ENCODE measurements around the gene PEF1.
A peak's percentile ranks its signal among the peaks of the same experiment; 100 is the strongest.
"Not testable (repeated sequence)": the region's sequence is repeated elsewhere in the genome, so short reads cannot be mapped to it uniquely, and the experiment has no call there.

Gene PEF1

DNA sequence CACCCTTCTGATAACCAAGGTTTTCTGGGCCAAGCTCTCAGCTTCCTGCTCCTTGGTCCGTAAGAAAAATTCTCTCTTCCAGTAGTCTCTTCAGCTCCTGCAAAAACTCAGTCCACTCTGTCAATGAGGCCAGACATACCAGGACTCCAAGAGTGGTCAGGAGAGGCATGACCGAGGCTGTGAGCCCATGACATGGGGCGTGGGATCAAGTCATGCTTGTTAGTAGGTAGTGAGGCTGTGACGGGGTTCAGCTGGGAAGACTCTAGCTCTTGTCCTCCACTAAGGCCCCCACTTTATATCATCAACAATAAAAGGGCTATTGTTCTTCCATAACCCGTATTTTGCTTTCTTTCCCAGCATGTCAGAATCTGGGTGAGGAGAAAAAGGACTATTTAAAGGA, 37.3 kb downstream of the PEF1 start:
- no peak for DNase-seq

DNA sequence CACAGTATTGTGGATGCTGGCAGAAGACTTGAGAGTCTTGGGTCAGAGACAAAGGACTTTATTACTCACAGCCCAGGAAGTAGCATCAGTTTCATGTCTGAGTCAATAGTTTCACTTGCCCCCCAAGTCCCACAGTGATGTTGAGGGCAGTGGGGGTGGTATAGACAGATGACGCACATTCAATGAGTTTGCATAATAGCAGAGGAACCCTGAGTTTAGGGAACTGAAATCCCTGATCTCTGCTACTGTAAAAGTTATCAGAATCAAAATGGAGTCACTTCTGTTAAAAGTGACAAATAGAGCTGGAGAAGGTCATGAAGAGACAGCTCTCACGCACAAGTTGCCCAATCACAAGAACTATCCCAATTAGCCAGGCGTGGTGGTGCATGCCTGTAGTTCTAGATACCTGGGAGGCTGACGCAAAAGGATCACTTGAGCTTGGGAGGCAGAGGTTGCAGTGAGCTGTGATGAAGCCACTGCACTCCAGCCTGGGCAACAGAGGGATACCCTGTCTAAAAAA, 38.7 kb downstream of the PEF1 start:
- DNase-seq, result no peak

- no peak for DNase-seq
These were observed 42.6 kb downstream of the PEF1 start for GRCh38 chr1:31602081-31602480.

DNA sequence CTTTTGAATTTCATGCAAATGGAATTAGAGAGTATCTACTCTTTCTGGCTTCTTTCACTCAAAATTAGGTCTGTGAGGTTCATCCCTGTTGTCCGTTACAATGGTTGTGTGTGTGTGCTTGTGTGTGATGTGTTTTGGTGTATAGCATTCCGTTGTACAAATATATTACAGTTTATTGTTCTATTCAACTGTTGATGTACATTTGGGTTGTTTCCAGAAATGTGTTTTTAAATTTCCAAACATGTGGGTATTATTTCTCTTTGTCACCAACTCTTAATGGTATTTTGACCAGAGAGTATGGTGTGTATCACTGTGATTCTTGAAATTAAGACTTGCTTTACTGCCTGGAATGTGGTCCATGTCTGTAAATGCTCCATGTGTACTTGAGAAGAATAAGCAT, 44.0 kb downstream of the PEF1 start:
- DNase-seq, result no peak

DNA sequence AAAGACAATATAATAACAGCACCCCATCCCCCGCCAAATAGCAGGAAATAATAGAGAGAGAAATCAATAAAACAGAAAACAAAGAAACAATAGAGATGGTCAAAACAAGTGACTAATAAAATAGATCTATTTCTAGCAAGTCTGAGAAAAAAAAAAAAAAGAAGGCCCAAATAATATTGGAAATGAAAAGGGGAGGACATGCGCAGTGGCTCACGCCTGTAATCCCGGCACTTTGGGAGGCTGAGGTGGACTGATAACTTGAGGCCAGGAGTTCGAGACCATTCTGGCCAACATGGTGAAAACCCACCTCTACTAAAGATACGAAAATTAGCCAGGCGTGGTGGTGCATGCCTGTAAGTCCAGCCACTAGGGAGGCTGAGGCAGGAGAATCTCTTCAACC, 45.7 kb downstream of the PEF1 start:
- DNase-seq, result no peak

DNA sequence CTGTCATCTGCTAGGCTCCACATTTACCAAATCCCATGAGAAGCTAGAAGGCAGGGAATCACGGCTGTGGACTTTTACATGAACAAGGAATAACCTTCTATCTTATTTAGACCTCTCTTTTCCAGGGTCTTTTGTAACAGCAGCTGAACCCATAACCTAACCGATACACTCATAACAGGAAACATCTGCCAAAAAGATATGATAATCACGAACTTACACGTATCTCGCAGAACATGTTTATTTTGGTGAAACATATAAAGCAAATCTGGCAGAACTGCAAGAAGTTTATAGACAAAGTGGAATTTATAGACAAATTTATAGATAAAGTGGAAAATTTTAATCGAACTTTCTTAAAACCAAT, 48.0 kb downstream of the PEF1 start:
- DNase-seq, result no peak

DNA sequence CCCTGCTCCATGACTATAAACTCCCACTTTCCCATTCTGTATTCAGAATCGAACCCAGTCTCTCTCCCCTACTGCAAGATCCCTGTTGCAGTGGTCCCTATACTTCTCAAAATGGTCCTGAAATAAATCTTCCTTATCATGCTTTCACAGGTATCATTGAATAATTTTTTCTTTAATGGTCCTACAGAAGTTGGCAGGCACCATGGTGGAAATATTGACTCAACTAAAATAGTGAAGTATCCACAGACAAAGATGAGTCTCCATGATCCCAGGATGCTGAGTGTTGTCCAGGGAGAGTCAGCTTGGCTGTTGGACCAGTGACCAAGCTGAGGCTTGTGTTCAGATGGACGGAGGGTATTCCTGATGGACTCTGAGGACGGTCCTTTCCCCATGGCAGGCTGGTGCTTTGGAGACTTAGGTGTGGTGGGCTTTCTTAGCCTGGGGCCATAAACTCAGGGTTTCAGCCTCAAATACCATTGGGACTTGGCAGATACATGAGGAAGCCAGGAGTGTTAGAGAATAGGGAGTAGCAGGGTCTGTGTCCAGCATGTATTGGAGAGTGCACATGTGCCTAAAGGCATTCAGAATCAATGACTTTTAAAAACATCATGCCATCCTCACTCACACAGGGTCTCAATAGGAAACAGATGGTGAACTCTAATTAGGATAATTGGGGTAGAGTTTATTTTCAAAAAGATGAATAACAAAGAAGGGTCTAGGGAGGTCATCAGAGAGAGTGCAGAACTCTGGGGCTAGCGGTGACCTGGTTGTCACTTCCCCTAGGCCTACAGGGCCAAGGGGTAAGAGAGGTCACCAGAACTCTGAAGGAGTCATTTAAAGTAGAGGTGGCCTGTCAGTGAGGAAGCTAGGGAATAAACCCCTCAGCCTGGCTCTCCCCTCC, 48.6 kb downstream of the PEF1 start:
- DNase-seq, result no peak

GRCh38 chr1:31593770-31594632, 50.7 kb downstream of the PEF1 start:
- peak in 3 of 4 experiments; percentile 12 to 61 (median 27) for DNase-seq

DNA sequence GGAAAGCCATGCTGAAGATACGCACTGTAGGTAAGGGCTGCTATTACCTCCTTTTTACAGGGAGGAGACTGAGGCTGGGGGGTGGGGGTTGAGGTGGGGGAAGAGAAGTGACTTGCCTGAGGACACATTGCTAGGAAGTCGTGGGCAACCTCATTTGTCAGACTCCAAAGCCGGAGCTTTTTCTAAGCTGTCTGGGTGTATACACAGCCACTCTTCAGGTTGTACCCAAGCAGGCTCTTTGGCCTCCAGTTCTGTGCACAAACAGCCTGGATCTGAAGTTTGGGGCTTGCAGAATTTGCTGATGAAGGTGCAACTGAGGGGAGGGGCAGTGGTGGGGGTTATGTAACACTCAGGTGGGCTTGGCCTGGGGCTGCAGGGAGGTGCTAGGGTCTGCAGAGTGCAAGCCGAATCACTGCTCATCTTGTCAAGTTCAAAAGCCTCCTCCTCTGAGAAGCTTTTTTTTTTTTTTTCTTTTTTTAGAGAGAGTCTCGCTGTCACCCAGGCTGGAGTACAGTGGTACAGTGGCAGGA, 51.5 kb downstream of the PEF1 start:
- no peak for DNase-seq

- no peak for DNase-seq
These were observed 52.5 kb downstream of the PEF1 start for GRCh38 chr1:31592132-31592531.

- DNase-seq, result no peak
These were observed 53.1 kb downstream of the PEF1 start for GRCh38 chr1:31591425-31592093.

DNA sequence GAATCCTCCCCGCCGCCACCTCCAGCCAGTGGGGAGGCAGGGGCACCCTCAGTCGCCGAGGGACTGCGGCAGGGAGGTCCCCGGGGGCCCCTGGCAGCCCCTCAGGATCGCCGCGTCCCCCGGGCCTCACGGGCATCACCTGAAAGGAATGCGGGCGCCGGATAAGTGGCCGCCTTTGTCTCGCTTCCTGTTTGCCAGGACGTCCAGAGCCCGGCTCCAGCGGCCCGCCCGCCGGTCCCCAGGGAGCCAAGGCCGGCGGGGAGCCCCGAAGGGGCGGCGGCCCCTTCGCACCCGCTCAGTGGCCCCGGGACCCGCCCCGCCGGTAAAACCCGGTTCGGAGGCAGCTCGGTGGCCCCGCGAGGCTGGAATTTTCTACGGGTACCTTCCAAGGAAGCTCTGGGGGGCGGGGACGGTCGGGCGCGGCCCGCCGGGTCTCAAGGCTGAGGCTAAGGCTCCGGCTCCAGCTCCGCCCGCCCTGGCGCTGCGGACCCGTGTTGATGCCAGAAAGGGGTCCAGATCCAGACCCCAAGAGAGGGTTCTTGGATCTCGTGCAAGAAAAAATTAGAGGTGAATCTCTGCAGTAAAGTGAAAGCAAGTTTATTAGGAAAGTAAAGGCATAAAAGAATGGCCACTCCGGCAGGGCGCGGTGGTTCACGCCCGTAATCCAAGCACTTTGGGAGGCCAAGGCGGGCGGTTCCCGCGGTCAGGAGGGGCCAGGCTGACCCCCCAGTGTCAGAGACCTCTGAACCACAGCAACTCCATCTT, 55.7 kb downstream of the PEF1 start:
- DNase-seq, result no peak

DNA sequence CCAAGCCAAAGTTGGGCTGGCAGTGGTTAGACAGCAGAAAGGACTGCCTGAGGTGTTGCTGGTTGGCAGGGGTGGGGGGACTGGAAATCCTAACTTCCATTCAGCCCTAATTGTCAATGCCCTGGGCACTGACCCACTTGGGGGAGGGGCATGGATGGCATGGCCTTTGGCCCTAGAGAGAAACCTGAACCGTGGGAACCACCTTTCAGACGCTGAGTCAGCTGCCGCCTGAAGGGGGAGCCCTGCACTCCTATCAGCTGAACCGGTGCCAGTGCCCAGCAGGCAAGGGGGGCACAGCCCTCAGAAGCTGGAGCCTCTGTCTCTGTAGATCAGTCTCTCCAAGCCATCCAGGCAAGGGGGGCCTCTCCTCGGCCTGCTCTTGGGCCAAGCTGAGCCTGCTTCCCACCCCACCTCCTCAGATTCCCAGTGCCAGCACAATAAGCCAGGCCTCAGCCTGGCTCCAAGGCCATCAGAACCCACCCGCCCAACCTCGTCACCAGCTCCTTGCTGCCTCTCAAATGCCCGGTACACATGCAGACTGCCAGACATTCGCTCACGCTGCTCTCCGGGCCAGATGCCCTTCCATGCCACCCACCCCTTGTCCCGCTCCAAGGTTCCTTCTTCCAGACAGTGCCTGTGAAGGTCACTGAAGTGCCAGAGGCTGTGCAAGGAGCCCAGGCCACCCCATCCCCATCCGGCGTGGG, 56.8 kb downstream of the PEF1 start:
- peak in 2 of 4 experiments; percentile 9 to 18 for DNase-seq

GRCh38 chr1:31587328-31587699, 57.4 kb downstream of the PEF1 start:
- DNase-seq, result not testable (repeated sequence)

- no peak for DNase-seq
These were observed 58.0 kb downstream of the PEF1 start for GRCh38 chr1:31586376-31587327.

DNA sequence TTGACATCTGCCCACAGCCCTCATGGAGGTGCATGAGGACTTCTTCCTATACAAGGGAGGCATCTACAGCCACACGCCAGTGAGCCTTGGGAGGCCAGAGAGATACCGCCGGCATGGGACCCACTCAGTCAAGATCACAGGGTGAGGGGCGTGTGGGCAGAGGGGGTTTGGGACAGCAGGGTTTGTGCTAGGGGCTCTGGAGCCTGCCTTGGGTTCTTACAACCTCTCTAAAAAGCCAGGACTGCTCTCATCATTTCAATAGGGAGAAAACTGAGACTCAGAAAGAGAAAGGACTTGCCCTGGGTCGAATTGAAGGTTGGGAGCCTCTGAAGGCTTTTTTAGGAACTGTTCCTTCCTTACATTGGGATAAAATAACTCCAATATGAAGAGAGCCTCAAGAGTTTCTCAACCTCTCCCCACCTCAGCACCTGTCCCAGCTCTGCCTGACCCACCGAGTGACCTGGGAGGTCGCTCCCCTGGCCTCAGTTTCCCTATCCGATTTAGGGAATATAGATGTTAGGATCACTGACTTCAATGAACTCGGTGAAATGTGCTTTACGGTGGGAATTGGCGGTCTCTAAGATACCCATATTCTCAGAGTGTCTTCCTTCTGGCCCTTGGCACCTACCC, 58.8 kb downstream of the PEF1 start:
- DNase-seq, result no peak

GRCh38 chr1:31584869-31585735, 59.6 kb downstream of the PEF1 start:
- DNase-seq, result no peak

DNA sequence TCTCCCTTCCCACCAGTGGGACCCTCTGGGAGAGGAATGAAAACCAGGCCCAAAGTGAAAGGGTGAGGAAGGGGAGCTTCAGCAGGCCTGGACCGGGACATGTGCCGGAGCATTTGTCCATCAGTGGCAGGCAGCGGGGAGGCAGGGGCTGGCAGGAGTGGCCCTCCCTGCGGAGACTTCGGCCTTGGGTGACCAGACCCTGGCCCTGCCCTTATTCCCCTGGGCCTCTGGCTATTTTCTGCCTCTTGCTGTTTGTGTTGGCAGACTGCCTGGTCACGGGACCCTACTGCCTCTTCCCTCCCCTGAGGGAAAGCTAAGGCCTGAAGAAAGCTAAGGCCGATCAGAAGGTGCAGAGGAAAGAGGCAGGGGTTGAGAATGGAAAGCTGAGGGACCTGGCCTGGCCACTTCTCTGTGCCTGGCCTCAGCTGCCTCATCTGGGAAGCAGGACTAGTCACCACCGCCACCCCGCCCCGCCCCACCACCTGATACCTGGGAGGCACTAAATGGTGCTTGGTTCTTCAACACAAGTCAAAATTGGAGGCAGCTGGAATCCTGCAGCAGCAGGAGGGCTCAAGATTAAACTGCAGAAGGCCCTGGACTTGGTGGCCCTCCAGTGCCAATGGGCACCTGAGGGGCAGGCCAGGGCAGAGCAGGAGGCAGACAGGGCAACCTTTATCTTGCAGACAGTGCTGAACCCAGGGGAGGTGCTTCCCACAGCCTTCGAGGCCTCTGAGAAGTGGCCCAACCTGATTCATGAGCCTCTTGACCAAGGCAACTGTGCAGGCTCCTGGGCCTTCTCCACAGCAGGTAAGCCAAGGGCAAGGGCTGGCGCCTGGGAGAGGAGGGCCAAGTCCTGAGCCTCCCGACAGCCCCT, 60.4 kb downstream of the PEF1 start:
- no peak for DNase-seq

All from activated CD4-positive, CD25-positive, alpha-beta regulatory T cell (primary cell).